ENCODE measurements around the gene NUDT16L1.

- TF ChIP-seq, protein P1, sequence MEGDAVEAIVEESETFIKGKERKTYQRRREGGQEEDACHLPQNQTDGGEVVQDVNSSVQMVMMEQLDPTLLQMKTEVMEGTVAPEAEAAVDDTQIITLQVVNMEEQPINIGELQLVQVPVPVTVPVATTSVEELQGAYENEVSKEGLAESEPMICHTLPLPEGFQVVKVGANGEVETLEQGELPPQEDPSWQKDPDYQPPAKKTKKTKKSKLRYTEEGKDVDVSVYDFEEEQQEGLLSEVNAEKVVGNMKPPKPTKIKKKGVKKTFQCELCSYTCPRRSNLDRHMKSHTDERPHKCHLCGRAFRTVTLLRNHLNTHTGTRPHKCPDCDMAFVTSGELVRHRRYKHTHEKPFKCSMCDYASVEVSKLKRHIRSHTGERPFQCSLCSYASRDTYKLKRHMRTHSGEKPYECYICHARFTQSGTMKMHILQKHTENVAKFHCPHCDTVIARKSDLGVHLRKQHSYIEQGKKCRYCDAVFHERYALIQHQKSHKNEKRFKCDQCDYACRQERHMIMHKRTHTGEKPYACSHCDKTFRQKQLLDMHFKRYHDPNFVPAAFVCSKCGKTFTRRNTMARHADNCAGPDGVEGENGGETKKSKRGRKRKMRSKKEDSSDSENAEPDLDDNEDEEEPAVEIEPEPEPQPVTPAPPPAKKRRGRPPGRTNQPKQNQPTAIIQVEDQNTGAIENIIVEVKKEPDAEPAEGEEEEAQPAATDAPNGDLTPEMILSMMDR (IDR thresholded peaks at IDR 0.05), result no peak
- TF ChIP-seq POLR2A (IDR thresholded peaks at IDR 0.05) (no peak), POLR2AphosphoS5 (IDR thresholded peaks at IDR 0.05) (no peak)
Observed at GRCh38 chr16:4718466-4718865, 25.1 kb downstream of the NUDT16L1 start.
